ENCODE measurements around the gene MORN2. TPM values are rescaled to one million over a fixed set of nuclear protein-coding genes. Genes with fewer than 3 reads are reported as not detected.

Gene MORN2
- total and polyA plus RNA-seq, 2 of the 13 experiments (the other 11 are each of a cell fraction or from before 2014, with no cell fraction given), result 7.0 to 28.0 TPM

DNA sequence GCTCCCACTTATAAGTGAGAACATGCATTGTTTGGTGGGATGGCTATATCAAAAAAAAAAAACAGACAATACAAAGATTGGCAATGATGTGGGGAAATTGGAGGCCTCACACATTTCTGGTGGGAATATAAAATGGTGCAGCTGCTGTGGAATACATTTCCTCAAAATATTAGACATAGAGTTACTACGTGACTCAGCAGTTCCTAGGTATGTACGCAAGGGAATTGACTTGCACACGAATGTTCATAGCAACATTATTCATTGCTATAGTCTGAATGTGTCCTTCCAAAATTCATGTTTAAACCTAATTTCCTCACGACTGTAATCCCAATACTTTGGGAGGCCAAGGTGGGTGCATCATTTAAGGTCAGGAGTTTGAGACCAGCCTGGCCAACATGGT is 11.6 kb downstream of the MORN2 start:
- no peak for FAIRE-seq
- CTCF ChIA-PET (ENCODE audit: low intra/inter-chr PET ratio, low total read pairs), result no interaction called here
- Histone ChIP-seq H3K4me1 (ENCODE audit: insufficient read depth, low read length) (no peaks in the 10 kb centered on the region), H3K27ac (ENCODE audit: extremely low read length, insufficient read depth, low read length) (no peak overlapping the region), H3K4me3 (replicated peaks in 1 of 3; ENCODE audit: insufficient read depth in 1 of 3, low read depth in 2 of 3, low read length in 3 of 3) (no peak overlapping the region), H2AFZ (ENCODE audit: low read length) (no peak overlapping the region), H3K36me3 (replicated peaks in 1 of 2; ENCODE audit: control insufficient read depth in 1 of 2, insufficient read depth in 2 of 2, low read length in 2 of 2) (no peaks in the 10 kb centered on the region), H3K9ac (ENCODE audit: insufficient read depth, low read depth, low read length) (no peak overlapping the region), H3K4me2 (ENCODE audit: low read depth, low read length) (no peak overlapping the region), H3K27me3 (ENCODE audit: control insufficient read depth in 1 of 2, insufficient read depth in 2 of 2, low read length in 2 of 2) (no peaks in the 10 kb centered on the region), H4K20me1 (ENCODE audit: insufficient read depth, low read length) (no peaks in the 10 kb centered on the region), H3K9me3 (ENCODE audit: low read length) (no peaks in the 10 kb centered on the region), H3K79me2 (ENCODE audit: insufficient read depth, low read length) (no peaks in the 10 kb centered on the region)
- in situ Hi-C loops (cut with HindIII; ENCODE audit: extremely low pct_ligation_motif_present, low pct_unique_long_range_greater_than_20kb), result no loop called here
- no peak for DNase-seq (ENCODE audit: low spot score)
- no TSS peak for BruUV-seq (replicated peaks)
- TF ChIP-seq EEA1 (CRISPR knock-in tag; IDR thresholded peaks at IDR 0.05; ENCODE audit: borderline replicate concordance) (no peak), NFE2L2 (IDR thresholded peaks at IDR 0.05; ENCODE audit: low read length) (peak; percentile 74)
- POLR2A ChIA-PET, result no interaction called here
- no peak for ATAC-seq
- intact Hi-C loops (cut with micrococcal nuclease; ENCODE audit: unreplicated experiment), result no loop called here
- WGBS (ENCODE audit: low lambda C conversion rate), result 74% methylated on average over 4 of the region's 4 CpGs

DNA sequence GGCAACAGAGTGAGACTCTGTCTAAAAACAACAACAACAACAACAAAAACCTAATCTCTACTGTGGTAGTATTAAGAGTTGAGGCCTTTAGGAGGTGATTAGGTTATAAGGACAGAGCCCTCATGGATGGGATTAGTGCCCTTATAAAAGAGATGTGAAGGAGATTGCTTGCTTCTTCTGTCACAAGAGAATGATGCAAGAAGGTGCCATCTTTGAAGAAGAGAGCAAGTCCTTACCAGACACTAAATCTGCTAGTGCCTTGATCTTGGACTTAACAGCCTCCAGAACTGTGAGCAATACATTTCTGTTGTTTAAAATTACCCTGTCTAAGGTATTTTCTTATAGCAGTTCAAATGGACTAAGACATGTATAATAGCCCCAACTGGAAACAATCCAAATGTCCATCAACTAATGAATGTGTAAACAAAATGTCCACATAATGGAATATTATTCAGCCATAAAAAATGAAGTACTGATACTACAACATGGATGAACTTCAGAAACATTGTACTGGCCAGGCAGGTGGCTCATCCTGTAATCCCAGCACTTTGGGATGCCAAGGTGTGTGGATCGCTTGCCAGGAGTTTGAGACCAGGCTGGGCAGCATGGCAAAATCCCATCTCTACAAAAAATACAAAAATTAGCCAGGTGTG is 12.3 kb downstream of the MORN2 start:
- H3K4me1 ChIP-seq (ENCODE audit: insufficient read depth, low read length), result no peaks in the 10 kb centered on the region
- H3K9me3 ChIP-seq (ENCODE audit: low read length), result no peaks in the 10 kb centered on the region
- H3K4me3 ChIP-seq (replicated peaks in 1 of 3; ENCODE audit: insufficient read depth in 1 of 3, low read depth in 2 of 3, low read length in 3 of 3), result no peak overlapping the region
- no peaks in the 10 kb centered on the region for H3K27me3 ChIP-seq (ENCODE audit: control insufficient read depth in 1 of 2, insufficient read depth in 2 of 2, low read length in 2 of 2)
- BruUV-seq (replicated peaks), result no TSS peak
- in situ Hi-C loops (cut with HindIII; ENCODE audit: extremely low pct_ligation_motif_present, low pct_unique_long_range_greater_than_20kb), result no loop called here
- FAIRE-seq (no peak), DNase-seq (ENCODE audit: low spot score) (no peak), ATAC-seq (no peak)
- H3K79me2 ChIP-seq (ENCODE audit: insufficient read depth, low read length), result no peaks in the 10 kb centered on the region
- no peaks in the 10 kb centered on the region for H3K36me3 ChIP-seq (replicated peaks in 1 of 2; ENCODE audit: control insufficient read depth in 1 of 2, insufficient read depth in 2 of 2, low read length in 2 of 2)
- no peak overlapping the region for H2AFZ ChIP-seq (ENCODE audit: low read length)
- WGBS (ENCODE audit: low lambda C conversion rate), result 83% methylated on average over 1 of the region's 1 CpG
- ChIA-PET POLR2A (no interaction called here), CTCF (ENCODE audit: low intra/inter-chr PET ratio, low total read pairs) (no interaction called here)
- intact Hi-C loops (cut with micrococcal nuclease; ENCODE audit: unreplicated experiment), result no loop called here
- no peak overlapping the region for H3K9ac ChIP-seq (ENCODE audit: insufficient read depth, low read depth, low read length)
- H3K4me2 ChIP-seq (ENCODE audit: low read depth, low read length), result no peak overlapping the region
- no peak overlapping the region for H3K27ac ChIP-seq (ENCODE audit: extremely low read length, insufficient read depth, low read length)
- H4K20me1 ChIP-seq (ENCODE audit: insufficient read depth, low read length), result no peaks in the 10 kb centered on the region
- TF ChIP-seq, protein P1, sequence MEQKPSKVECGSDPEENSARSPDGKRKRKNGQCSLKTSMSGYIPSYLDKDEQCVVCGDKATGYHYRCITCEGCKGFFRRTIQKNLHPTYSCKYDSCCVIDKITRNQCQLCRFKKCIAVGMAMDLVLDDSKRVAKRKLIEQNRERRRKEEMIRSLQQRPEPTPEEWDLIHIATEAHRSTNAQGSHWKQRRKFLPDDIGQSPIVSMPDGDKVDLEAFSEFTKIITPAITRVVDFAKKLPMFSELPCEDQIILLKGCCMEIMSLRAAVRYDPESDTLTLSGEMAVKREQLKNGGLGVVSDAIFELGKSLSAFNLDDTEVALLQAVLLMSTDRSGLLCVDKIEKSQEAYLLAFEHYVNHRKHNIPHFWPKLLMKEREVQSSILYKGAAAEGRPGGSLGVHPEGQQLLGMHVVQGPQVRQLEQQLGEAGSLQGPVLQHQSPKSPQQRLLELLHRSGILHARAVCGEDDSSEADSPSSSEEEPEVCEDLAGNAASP (CRISPR knock-in tag; IDR thresholded peaks at IDR 0.05; ENCODE audit: borderline replicate concordance), result no peak
- TF ChIP-seq PHF20 (CRISPR knock-in tag; IDR thresholded peaks at IDR 0.05) (no peak), HIVEP1 (CRISPR knock-in tag; IDR thresholded peaks at IDR 0.05) (no peak), EP300 (IDR thresholded peaks at IDR 0.05; ENCODE audit: low read depth in 2 of 2, low read length in 2 of 2) (no peak), EP300 (CRISPR knock-in tag; IDR thresholded peaks at IDR 0.05; ENCODE audit: borderline replicate concordance) (no peak), TGIF2 (CRISPR knock-in tag; IDR thresholded peaks at IDR 0.05) (no peak), XRCC5 (optimal IDR thresholded peaks at IDR 0.05; ENCODE audit: low read length) (no peak), MZF1 (CRISPR knock-in tag; IDR thresholded peaks at IDR 0.05; ENCODE audit: borderline replicate concordance) (no peak), MED8 (CRISPR knock-in tag; IDR thresholded peaks at IDR 0.05; ENCODE audit: insufficient replicate concordance) (no peak), CC2D1A (CRISPR knock-in tag; IDR thresholded peaks at IDR 0.05) (no peak), TOPORS (CRISPR knock-in tag; IDR thresholded peaks at IDR 0.05) (no peak), CHD4 (IDR thresholded peaks at IDR 0.05; ENCODE audit: borderline replicate concordance, low read length) (no peak)
- TF ChIP-seq, protein P2, sequence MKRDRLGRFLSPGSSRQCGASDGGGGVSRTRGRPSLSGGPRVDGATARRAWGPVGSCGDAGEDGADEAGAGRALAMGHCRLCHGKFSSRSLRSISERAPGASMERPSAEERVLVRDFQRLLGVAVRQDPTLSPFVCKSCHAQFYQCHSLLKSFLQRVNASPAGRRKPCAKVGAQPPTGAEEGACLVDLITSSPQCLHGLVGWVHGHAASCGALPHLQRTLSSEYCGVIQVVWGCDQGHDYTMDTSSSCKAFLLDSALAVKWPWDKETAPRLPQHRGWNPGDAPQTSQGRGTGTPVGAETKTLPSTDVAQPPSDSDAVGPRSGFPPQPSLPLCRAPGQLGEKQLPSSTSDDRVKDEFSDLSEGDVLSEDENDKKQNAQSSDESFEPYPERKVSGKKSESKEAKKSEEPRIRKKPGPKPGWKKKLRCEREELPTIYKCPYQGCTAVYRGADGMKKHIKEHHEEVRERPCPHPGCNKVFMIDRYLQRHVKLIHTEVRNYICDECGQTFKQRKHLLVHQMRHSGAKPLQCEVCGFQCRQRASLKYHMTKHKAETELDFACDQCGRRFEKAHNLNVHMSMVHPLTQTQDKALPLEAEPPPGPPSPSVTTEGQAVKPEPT (CRISPR knock-in tag; IDR thresholded peaks at IDR 0.05; ENCODE audit: low read depth), result no peak
